ENCODE results near the gene POLD3. TPM values are rescaled to one million over a fixed set of nuclear protein-coding genes. Genes with fewer than 3 reads are reported as not detected.

The POLD3 gene
- total and polyA plus RNA-seq, 2 of the 8 experiments (the other 6 are each of a cell fraction or from before 2014, with no cell fraction given): 18.1 to 29.3 TPM

GRCh38 chr11:74654976-74655375, 62.6 kb downstream of the POLD3 start:
- no peaks in the 10 kb centered on the region for H3K79me2 ChIP-seq (ENCODE audit: control insufficient read depth in 1 of 2, insufficient read depth in 2 of 2, low read length in 2 of 2)
- 92% methylated on average over 5 of the region's 5 CpGs; no CpG with 5 or more reads in 1 of the 2 experiments for WGBS, 2 experiments (ENCODE audit: extremely low coverage in 1 of 2, insufficient coverage in 1 of 2, insufficient read length in 1 of 2, insufficient replicate concordance in 2 of 2, low coverage in 1 of 2, low lambda C conversion rate in 2 of 2, missing lambda C conversion rate in 1 of 2)
- H3K14ac ChIP-seq (ENCODE audit: insufficient read length): no peak overlapping the region
- DNase-seq (ENCODE audit: low read depth in 1 of 2, low spot score in 2 of 2) (no peak), FAIRE-seq (no peak)
- no peaks in the 10 kb centered on the region for H3K23me2 ChIP-seq (ENCODE audit: low read depth, low read length)
- H3K4ac ChIP-seq (replicated peaks; ENCODE audit: insufficient read length, low read depth, low read length): no peak overlapping the region
- CTCF ChIA-PET (ENCODE audit: partially characterized antibody): interaction anchor here (0.8 to 1.0 kb wide), 2 partner anchors 18 to 41 kb away, joined by 3 to 4 read pairs; no protein-coding TSS in a partner anchor
- no peaks in the 10 kb centered on the region for H3K79me1 ChIP-seq (ENCODE audit: low read depth, low read length)
- no peak overlapping the region for H4K8ac ChIP-seq (ENCODE audit: extremely low read depth, insufficient read depth, low read length)
- no peak overlapping the region for H3K27ac ChIP-seq (ENCODE audit: low read depth, low read length)
- POLR2A ChIA-PET (ENCODE audit: partially characterized antibody): no interaction called here
- no peaks in the 10 kb centered on the region for H3K4me1 ChIP-seq (replicated peaks in 1 of 4; ENCODE audit: control insufficient read depth in 3 of 4, insufficient read depth in 4 of 4, low read length in 3 of 4)
- no peak overlapping the region for H3K9ac ChIP-seq (replicated peaks in 1 of 4; ENCODE audit: extremely low read depth in 1 of 4, low read depth in 3 of 4, low read length in 3 of 4)
- no peak overlapping the region for H2AK5ac ChIP-seq (ENCODE audit: low read depth, low read length)
- H4K20me1 ChIP-seq (replicated peaks in 1 of 2; ENCODE audit: control insufficient read depth in 1 of 2, insufficient read depth in 2 of 2, low read length in 2 of 2): no peaks in the 10 kb centered on the region
- H4K91ac ChIP-seq (replicated peaks; ENCODE audit: insufficient read length, low read length): no peak overlapping the region
- H3K23ac ChIP-seq (ENCODE audit: insufficient read length): no peak overlapping the region
- H2AFZ ChIP-seq (ENCODE audit: low read length): no peak overlapping the region
- no peak overlapping the region for H2BK120ac ChIP-seq (replicated peaks; ENCODE audit: low read depth, low read length)
- no peak overlapping the region for H2BK20ac ChIP-seq (ENCODE audit: low read length)
- H3K18ac ChIP-seq (ENCODE audit: extremely low read depth, low read length): no peak overlapping the region
- no peak overlapping the region for H3K4me2 ChIP-seq (ENCODE audit: insufficient read depth in 1 of 2, low read depth in 2 of 2, low read length in 2 of 2)
- no peak overlapping the region for H4K5ac ChIP-seq (ENCODE audit: insufficient read length, low read depth, low read length)
- H2BK5ac ChIP-seq (ENCODE audit: low read depth, low read length): no peak overlapping the region
- H3K36me3 ChIP-seq (ENCODE audit: control insufficient read depth in 2 of 4, insufficient read depth in 4 of 4, low read length in 3 of 4): peaks cover 0 to 2% (median 0%) of the 10 kb centered on the region in 4 experiments; a peak in 2 of 8 replicates
- H2BK15ac ChIP-seq (ENCODE audit: low read length): no peak overlapping the region
- H2BK12ac ChIP-seq (ENCODE audit: low read depth, low read length): no peak overlapping the region
- no peak for TF ChIP-seq FOSL1 (IDR thresholded peaks at IDR 0.05; ENCODE audit: insufficient read depth, low read depth, low read length)
- no peak for TF ChIP-seq POLR2A (IDR thresholded peaks at IDR 0.05; ENCODE audit: control extremely low read depth in 1 of 2, low read depth in 2 of 2, low read length in 2 of 2)
- TF ChIP-seq MAFK (IDR thresholded peaks at IDR 0.05; ENCODE audit: low read depth, low read length): no peak
- no peak for TF ChIP-seq GTF2F1 (IDR thresholded peaks at IDR 0.05; ENCODE audit: borderline replicate concordance, low read depth, low read length)
- no peak for TF ChIP-seq SIN3A (conservative IDR thresholded peaks at IDR 0.05 in 1 of 2, IDR thresholded peaks at IDR 0.05 in 1 of 2; ENCODE audit: low read depth in 1 of 2, low read length in 2 of 2)
- TF ChIP-seq RAD21 (IDR thresholded peaks at IDR 0.05 in 1 of 2, conservative IDR thresholded peaks at IDR 0.05 in 1 of 2; ENCODE audit: low read depth in 2 of 2, low read length in 2 of 2): no peak
- TF ChIP-seq RBBP5 (IDR thresholded peaks at IDR 0.05; ENCODE audit: borderline replicate concordance, low read depth, low read length): no peak
- no peak for TF ChIP-seq PHF8 (conservative IDR thresholded peaks at IDR 0.05; ENCODE audit: low read depth, low read length)
- no peak overlapping the region for H3K56ac ChIP-seq (replicated peaks; ENCODE audit: insufficient read length, low read depth, low read length)
- H3K9me3 ChIP-seq (ENCODE audit: insufficient read depth in 2 of 2, low read depth in 1 of 2, low read length in 1 of 2): peaks cover 0 to 13% of the 10 kb centered on the region in 2 experiments; a peak in 1 of 4 replicates
- H3K4me3 ChIP-seq (ENCODE audit: extremely low read depth in 1 of 4, insufficient read depth in 2 of 4, low read depth in 3 of 4, low read length in 4 of 4): no peak overlapping the region
- no peaks in the 10 kb centered on the region for H3K27me3 ChIP-seq (replicated peaks in 1 of 4; ENCODE audit: control insufficient read depth in 3 of 4, extremely low read depth in 1 of 4, insufficient read depth in 3 of 4, low read length in 3 of 4)
